Dedifferentiated amniotic fluid mesenchymal stem cell (primary cell): ENCODE results near the gene RTCB.

Experiments
- DNase-seq: peaks from one replicate; pipeline ENCODE4 v3.0.0-alpha.2; 2016; ENCODE audit errors: extremely low spot score

RTCB gene

DNA sequence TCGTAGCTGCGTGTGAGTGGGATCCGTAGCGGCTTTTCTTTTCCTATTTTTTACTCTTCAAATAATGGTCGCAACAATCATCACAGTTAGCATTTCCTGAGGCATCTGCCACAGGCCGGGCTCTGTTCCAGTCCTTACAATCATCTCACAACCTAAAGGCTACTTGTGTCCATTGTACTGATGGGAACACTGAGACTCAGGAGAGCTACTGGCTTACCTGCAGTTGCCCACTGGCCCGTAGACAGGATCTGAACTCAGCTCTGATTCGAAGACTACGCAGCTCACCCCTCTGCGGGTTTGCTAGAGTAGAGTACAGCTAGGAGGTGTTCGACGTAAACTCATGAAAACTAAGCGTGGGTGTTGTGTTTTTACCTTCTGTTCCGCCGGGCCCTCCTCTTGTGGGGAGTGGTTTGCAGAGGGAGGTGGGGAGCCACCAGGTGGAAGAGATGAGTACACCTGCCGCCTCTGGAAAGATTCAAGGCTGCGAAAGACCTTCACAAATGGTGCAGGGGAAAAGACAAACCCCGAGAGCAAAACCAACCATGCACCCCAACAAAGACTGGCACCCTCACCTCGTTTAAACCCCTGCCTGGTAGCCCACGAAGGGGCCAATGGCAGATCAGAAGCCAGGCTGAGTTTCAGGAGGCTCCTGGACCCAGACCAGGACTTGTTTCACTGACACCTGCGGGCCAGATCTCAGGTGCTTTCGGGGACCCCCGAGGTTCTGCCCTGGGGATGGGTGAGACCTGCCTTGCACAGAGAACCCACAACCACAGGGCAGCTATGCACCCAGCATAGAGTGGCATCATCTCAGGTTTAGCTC, 72.6 kb downstream of the RTCB start:
- DNase-seq = no peak

DNA sequence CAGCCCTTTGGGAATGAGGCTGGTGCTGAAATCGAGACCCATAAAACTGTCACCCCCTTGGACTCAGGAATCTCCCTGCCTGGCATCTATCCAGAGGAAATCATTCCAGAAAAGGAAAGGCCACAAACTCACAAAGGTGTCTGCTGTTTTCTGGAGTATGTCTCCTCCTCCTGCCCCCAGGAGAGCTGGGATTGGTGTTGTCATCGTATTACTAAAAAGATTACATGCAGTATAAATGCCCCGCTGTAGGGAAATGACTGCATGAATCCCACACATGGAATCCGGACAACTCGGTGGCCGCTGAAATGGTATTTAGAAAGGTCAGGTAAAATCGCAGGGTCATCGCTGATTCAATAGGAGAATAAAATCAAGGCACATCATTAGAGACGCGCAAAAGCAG, 73.3 kb downstream of the RTCB start:
- DNase-seq = no peak
